ENCODE results near the gene KBTBD13.

KBTBD13 gene

GRCh38 chr15:65042776-65043327 lies 33.7 kb upstream of the KBTBD13 start:
- no peak for TF ChIP-seq REST (IDR thresholded peaks at IDR 0.05; ENCODE audit: insufficient read depth in 1 of 2, low read depth in 2 of 2, low read length in 2 of 2)
- no peak for TF ChIP-seq FOXP2 (optimal IDR thresholded peaks at IDR 0.05; ENCODE audit: borderline replicate concordance, extremely low read depth, extremely low read length, insufficient read depth)
- TF ChIP-seq SIN3A (IDR thresholded peaks at IDR 0.05; ENCODE audit: borderline replicate concordance, insufficient read depth, low read length), result no peak
- TF ChIP-seq POLR2AphosphoS5 (IDR thresholded peaks at IDR 0.05; ENCODE audit: low read depth, low read length), result no peak
- TF ChIP-seq TAF1 (IDR thresholded peaks at IDR 0.05; ENCODE audit: borderline replicate concordance, insufficient read depth, low read length), result no peak

GRCh38 chr15:65044724-65045481 lies 31.6 kb upstream of the KBTBD13 start, which contains the start of gene SLC51B:
TSS of gene SLC51B (plus strand) at chr15:65045387. CDS start at chr15:65050005, 4,618 bp downstream.
- TF ChIP-seq SIN3A (IDR thresholded peaks at IDR 0.05; ENCODE audit: borderline replicate concordance, insufficient read depth, low read length), result no peak
- no peak for TF ChIP-seq REST (IDR thresholded peaks at IDR 0.05; ENCODE audit: insufficient read depth in 1 of 2, low read depth in 2 of 2, low read length in 2 of 2)
- no peak for TF ChIP-seq POLR2AphosphoS5 (IDR thresholded peaks at IDR 0.05; ENCODE audit: low read depth, low read length)
- TF ChIP-seq TAF1 (IDR thresholded peaks at IDR 0.05; ENCODE audit: borderline replicate concordance, insufficient read depth, low read length), result no peak
- TF ChIP-seq FOXP2 (optimal IDR thresholded peaks at IDR 0.05; ENCODE audit: borderline replicate concordance, extremely low read depth, extremely low read length, insufficient read depth), result no peak

DNA sequence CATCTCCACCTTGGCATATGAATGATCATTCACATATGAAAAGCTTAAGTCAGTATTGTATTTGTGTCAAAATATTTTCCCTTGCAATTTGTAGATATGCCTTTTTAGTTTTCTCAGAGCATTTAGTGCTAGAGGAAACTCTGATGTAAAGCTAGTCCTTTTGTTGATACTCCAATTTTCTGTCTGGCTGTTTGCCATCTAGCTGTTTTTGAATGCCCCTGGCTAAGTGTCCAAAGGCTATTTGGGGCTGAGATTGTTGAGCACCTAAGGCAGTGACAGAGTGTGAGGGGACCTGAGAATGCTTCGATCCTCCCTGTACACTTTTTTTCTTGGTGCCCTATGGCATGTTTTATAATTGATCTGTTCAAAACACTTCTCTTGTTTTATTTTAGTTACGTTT lies 28.3 kb upstream of the KBTBD13 start:
- TF ChIP-seq REST (IDR thresholded peaks at IDR 0.05; ENCODE audit: insufficient read depth in 1 of 2, low read depth in 2 of 2, low read length in 2 of 2) (no peak), FOXP2 (optimal IDR thresholded peaks at IDR 0.05; ENCODE audit: borderline replicate concordance, extremely low read depth, extremely low read length, insufficient read depth) (no peak), SIN3A (IDR thresholded peaks at IDR 0.05; ENCODE audit: borderline replicate concordance, insufficient read depth, low read length) (no peak), TAF1 (IDR thresholded peaks at IDR 0.05; ENCODE audit: borderline replicate concordance, insufficient read depth, low read length) (no peak), POLR2AphosphoS5 (IDR thresholded peaks at IDR 0.05; ENCODE audit: low read depth, low read length) (no peak)

- no peak for TF ChIP-seq REST (IDR thresholded peaks at IDR 0.05; ENCODE audit: insufficient read depth in 1 of 2, low read depth in 2 of 2, low read length in 2 of 2)
- TF ChIP-seq POLR2AphosphoS5 (IDR thresholded peaks at IDR 0.05; ENCODE audit: low read depth, low read length), result no peak
- no peak for TF ChIP-seq FOXP2 (optimal IDR thresholded peaks at IDR 0.05; ENCODE audit: borderline replicate concordance, extremely low read depth, extremely low read length, insufficient read depth)
- no peak for TF ChIP-seq TAF1 (IDR thresholded peaks at IDR 0.05; ENCODE audit: borderline replicate concordance, insufficient read depth, low read length)
- no peak for TF ChIP-seq SIN3A (IDR thresholded peaks at IDR 0.05; ENCODE audit: borderline replicate concordance, insufficient read depth, low read length)
Observed at GRCh38 chr15:65049418-65049840, 27.1 kb upstream of the KBTBD13 start.

All from PFSK-1 (cell line).